Lower leg skin (tissue), 4 donors: ENCODE results near the gene OBP2A. TPM values are rescaled to one million over a fixed set of nuclear protein-coding genes. Genes with fewer than 3 reads are reported as not detected.

ENCODE experiments used
- DNase-seq, 2 donors: peaks; one replicate each; pipeline ENCODE4 v3.0.0-alpha.2; 2019; ENCODE audit warnings: low spot score in 2 of 2
- H3K4me3 ChIP-seq: fragments of 200-600 bp; sonication (generic); 2 replicates; pipeline ENCODE4 v1.5.1; 2017; ENCODE audit warnings: mild to moderate bottlenecking, low read depth; ENCODE audit not compliant: poor library complexity, severe bottlenecking
- POLR2A ChIP-seq, 2 donors: fragments of 450-650 bp; IDR thresholded peaks; one replicate each; pipeline ENCODE4 v1.6.1; 2016 to 2017; ENCODE audit warnings: antibody characterized with exemption in 2 of 2, mild to moderate bottlenecking in 1 of 2, moderate library complexity in 1 of 2
- WGBS, 2 donors: methylation state at CpG; one replicate each; pipeline ENCODE4 v1.1.5; 2018; 5-methylcytosine and 5-hydroxymethylcytosine counted together
- intact Hi-C: fragments of 100-400 bp; cut with DNase I; formaldehyde crosslinking; loops from one replicate; pipeline ENCODE4 v1.15.0; 2023; ENCODE audit warnings: low total_unique reads
- total RNA-seq, 4 donors: library from RNA; depleted of rRNA; stranded (reverse); fragments of >200 nt; gene quantifications; one replicate each; pipeline ENCODE4 v1.1.0, GENCODE V29; 2016
- TF ChIP-seq, protein P1 (sequence below), 3 donors: fragments of 450-650 bp; IDR thresholded peaks; one replicate each; pipeline ENCODE4 v1.5.1; 2016; ENCODE audit warnings: antibody characterized with exemption in 3 of 3, mild to moderate bottlenecking in 3 of 3, moderate library complexity in 2 of 3

The OBP2A gene
- total RNA-seq, 4 donors from 2014 or later: 4.7 to 6.6 TPM; not detected in 2

DNA sequence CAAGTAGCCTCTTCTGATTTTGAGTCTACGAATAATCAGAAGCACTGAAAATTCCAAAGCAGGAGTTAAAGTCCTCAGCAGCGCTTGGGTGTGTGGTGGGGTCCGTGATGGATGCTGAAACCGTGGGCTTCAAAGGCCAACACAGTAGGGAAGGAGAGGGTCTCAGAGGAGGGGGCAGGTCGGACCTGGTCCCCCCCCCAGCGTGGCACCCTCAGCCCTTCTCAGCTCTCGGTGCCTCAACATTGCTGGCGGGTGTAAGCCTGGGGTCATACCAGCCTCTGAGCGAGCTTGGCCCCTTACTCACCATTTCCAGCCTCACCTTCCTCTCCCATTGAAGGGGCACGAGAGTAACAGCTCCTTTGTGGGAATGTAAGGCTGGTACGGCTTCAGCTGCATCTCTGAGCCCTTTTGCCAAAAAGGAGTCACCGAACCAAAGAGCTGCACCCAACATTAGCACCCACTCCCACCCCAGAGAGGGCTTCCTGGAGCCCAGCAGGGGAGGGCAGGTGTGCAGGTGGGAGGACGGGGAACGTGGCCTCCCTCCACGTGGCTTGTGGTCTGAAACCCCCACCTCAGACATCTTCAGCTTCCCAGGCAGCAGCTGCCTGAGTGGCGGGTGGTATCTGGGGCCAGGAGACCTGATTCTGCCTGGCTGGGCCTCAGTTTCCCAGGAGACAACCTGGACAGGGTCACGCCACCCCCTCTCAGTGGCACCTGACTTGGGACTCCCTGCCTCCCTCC lies 31.4 kb upstream of the OBP2A start:
- TF ChIP-seq, protein P1, sequence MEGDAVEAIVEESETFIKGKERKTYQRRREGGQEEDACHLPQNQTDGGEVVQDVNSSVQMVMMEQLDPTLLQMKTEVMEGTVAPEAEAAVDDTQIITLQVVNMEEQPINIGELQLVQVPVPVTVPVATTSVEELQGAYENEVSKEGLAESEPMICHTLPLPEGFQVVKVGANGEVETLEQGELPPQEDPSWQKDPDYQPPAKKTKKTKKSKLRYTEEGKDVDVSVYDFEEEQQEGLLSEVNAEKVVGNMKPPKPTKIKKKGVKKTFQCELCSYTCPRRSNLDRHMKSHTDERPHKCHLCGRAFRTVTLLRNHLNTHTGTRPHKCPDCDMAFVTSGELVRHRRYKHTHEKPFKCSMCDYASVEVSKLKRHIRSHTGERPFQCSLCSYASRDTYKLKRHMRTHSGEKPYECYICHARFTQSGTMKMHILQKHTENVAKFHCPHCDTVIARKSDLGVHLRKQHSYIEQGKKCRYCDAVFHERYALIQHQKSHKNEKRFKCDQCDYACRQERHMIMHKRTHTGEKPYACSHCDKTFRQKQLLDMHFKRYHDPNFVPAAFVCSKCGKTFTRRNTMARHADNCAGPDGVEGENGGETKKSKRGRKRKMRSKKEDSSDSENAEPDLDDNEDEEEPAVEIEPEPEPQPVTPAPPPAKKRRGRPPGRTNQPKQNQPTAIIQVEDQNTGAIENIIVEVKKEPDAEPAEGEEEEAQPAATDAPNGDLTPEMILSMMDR (IDR thresholded peaks at IDR 0.05): no peak
- no peak for TF ChIP-seq POLR2A (IDR thresholded peaks at IDR 0.05)
- intact Hi-C loops: no loop called here
- peak in 1 of 2 donors; percentile 58 for DNase-seq
- no peak overlapping the region for H3K4me3 ChIP-seq
- 79 to 84% methylated on average over 15 to 17 of the region's 17 CpGs for WGBS, 2 donors

DNA sequence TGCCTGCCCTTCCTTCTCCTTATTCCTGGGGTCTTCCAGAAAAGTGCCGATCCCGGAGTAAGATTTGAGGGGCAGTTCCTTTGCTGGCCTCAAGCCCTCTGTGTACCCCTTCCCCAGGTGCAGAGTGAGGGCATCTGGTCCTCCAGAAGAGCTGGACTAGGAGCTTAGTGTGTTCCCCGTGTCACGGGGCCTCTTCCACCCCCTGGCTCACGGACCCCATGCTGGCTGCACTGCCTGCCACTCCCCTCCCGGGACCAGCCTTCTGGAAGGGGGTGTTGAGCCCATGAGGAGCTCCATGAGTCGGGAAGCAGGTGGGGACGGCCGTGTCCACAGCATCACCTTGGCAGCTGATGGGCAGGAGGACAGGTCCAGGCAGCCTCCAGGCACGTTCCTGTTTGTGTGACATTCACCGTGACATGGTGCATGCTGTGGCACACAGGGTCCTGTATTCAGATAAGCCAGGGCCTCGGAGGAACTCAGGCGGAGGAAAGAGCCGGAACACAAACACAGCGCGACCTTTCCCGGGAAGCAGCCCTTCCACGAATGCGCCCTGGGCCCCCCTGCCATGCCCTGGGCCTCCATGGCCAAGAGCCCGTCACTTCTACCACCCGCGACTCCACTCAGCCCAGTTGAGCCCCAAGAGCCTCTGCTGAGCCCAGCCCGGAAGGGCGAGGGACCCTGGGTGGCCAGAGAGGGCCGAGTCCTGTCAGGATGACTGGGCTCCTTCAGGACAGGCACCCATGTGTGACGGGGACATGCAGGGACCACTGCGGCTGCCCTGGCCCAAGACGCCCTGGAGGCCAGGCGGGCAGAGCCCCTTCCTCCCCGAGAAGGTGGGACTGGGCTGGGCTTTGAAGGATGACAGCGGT lies 30.6 kb upstream of the OBP2A start:
- no peak overlapping the region for H3K4me3 ChIP-seq
- peak in 1 of 2 donors; percentile 74 for DNase-seq
- intact Hi-C loops: no loop called here
- 86 to 89% methylated on average over 21 to 28 of the region's 31 CpGs for WGBS, 2 donors
- no peak for TF ChIP-seq POLR2A (IDR thresholded peaks at IDR 0.05)
- TF ChIP-seq, protein P1 (IDR thresholded peaks at IDR 0.05): no peak

DNA sequence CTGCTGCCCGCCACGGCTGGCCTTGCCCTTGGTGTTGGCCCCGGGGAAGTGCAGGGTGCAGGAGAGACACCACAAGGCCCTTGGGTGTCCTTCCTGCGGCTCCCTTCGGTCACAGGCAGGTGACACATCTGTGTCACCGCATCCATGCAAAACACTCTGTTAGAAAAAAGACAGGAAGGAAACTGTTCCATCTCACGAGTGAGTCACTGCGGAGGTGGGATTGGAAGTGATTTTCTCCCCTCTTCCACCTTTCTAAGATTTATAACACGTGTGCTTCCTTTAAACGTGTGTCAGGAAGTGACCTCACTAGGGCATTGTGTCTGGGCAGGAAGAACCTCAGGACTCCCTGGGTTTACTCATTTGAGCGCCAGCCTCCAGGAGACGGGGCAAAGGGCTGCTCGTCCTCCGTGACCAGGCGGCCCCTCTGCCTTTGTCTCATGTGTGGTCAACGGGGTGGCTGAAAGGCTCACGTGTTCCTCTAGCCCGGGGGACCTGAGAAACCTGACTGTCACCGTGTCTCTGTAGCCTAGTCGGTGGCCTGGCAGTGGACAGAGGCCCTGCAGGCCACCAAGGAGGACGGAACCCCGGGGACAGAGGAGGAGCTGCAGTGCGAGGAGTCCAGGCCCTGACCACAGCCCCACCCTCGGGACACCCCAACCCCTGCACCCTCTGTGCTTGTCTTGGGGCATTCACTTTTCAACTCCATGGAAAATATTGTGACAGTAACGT lies 29.6 kb upstream of the OBP2A start:
- peak in 1 of 2 donors; percentile 69 for DNase-seq
- 74 to 76% methylated on average over 25 of the region's 25 CpGs for WGBS, 2 donors
- TF ChIP-seq, protein P1 (IDR thresholded peaks at IDR 0.05): no peak
- TF ChIP-seq POLR2A (IDR thresholded peaks at IDR 0.05): no peak
- intact Hi-C loops: no loop called here
- no peak overlapping the region for H3K4me3 ChIP-seq

DNA sequence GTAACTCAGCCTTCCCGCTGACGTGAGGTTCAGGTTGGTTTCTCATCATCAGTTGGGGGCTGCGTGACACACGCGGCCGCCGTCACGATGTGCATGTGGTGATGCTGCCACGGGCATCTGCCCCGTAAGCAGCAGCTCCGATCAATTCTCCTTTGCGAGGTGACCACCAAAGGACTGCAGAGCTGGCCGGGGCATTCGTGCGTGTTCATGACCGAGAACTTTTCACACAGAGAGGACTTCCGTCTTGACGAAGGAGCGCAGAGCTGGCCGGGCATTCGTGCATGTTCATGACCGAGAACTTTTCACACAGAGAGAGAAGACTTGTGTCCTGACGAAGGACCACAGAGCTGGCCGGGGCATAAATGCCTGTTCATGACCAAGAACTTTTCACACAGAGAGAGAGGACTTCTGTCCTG lies 28.5 kb upstream of the OBP2A start:
- WGBS, 2 donors: 90 to 92% methylated on average over 24 of the region's 24 CpGs
- peak in 1 of 2 donors; percentile 74 for DNase-seq
- no peak for TF ChIP-seq POLR2A (IDR thresholded peaks at IDR 0.05)
- TF ChIP-seq, protein P1 (IDR thresholded peaks at IDR 0.05): no peak
- H3K4me3 ChIP-seq: no peak overlapping the region
- intact Hi-C loops: no loop called here

DNA sequence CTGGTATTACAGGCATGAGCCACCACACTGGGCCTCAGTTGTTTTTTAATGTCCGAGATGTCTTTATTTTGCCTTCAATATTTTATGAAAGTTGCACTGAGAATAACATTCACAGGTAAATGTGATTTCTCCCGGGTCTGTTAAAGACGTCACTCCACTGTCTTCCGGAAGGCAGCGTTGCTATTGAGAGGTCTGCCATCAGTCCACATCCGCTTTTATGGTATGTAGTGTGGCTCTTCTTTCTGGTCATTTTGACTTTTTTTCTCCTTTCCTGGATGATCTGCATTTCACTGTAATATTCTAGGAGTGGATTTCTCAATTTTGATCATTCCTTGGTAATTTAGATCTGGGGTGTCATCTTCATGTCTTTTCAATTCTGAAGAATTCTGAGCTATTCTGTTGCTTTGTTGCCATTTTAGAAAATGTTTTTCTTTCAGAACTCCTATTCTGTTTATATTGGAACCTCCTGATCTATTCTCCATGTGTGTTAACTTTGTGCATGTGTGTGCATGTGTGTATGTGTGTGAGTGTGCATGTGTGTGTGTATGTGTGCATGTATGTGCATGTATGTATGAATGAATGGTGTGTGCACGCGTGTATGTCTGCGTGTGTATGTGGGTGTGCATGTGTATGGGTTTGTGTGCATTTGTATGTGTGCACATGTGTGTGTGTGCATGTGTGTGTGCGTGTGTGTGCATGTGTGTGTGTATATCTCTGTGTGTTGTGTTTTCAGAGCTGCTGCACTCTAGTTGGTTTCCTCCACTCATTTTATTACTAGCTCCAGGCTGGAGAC lies 26.6 kb upstream of the OBP2A start:
- DNase-seq: no peak
- no peak for TF ChIP-seq POLR2A (IDR thresholded peaks at IDR 0.05)
- TF ChIP-seq, protein P1 (IDR thresholded peaks at IDR 0.05): no peak
- no peak overlapping the region for H3K4me3 ChIP-seq
- WGBS, 2 donors: 89 to 94% methylated on average over 10 of the region's 10 CpGs
- intact Hi-C loops: no loop called here
